Endothelial cell (in vitro differentiated cells): Measurements from ENCODE around the gene MRPS9. TPM values are rescaled to one million over a fixed set of nuclear protein-coding genes. Genes with fewer than 3 reads are reported as not detected.
A peak's percentile ranks its signal among the peaks of the same experiment; 100 is the strongest.

ENCODE experiments used
- DNase-seq: peaks from one replicate; pipeline ENCODE4 v3.0.0; 2021; ENCODE audit warnings: low spot score
- H3K27ac Mint-ChIP-seq: one replicate; pipeline ENCODE4 v1.8.0; 2021; ENCODE audit warnings: mixed read lengths, inconsistent platforms; ENCODE audit not compliant: unreplicated experiment
- H3K27me3 Mint-ChIP-seq: one replicate; pipeline ENCODE4 v1.8.0; 2021; ENCODE audit warnings: mild to moderate bottlenecking, moderate library complexity, mixed read lengths, inconsistent platforms; ENCODE audit not compliant: unreplicated experiment
- H3K36me3 Mint-ChIP-seq: one replicate; pipeline ENCODE4 v1.8.0; 2021; ENCODE audit warnings: mild to moderate bottlenecking, low read depth, mixed read lengths, inconsistent platforms; ENCODE audit not compliant: unreplicated experiment
- H3K4me1 Mint-ChIP-seq: one replicate; pipeline ENCODE4 v1.8.0; 2021; ENCODE audit warnings: mild to moderate bottlenecking, mixed read lengths, inconsistent platforms; ENCODE audit not compliant: unreplicated experiment
- H3K4me3 Mint-ChIP-seq: one replicate; pipeline ENCODE4 v1.8.0; 2021; ENCODE audit warnings: mild to moderate bottlenecking, mixed read lengths, inconsistent platforms; ENCODE audit not compliant: unreplicated experiment
- H3K9me3 Mint-ChIP-seq: one replicate; pipeline ENCODE4 v1.8.0; 2021; ENCODE audit warnings: mixed read lengths, inconsistent platforms; ENCODE audit not compliant: unreplicated experiment
- total RNA-seq: library from RNA; stranded (reverse); fragmentation: NEBNext Ultra II Directional; extraction: Animal tissue kit (Norgen Biotek cat#: 25700); gene quantifications from one replicate; pipeline ENCODE4 v1.2.1, GENCODE V29; 2021; ENCODE audit not compliant: unreplicated experiment
- TF ChIP-seq, protein P1 (sequence below): fragments of 200-600 bp; sonication (generic); IDR thresholded peaks from one replicate; pipeline ENCODE4 v1.5.0; 2021; ENCODE audit warnings: antibody characterized with exemption; ENCODE audit not compliant: unreplicated experiment

The MRPS9 gene
- total RNA-seq, 1 donor from 2014 or later, result 27.3 TPM

DNA sequence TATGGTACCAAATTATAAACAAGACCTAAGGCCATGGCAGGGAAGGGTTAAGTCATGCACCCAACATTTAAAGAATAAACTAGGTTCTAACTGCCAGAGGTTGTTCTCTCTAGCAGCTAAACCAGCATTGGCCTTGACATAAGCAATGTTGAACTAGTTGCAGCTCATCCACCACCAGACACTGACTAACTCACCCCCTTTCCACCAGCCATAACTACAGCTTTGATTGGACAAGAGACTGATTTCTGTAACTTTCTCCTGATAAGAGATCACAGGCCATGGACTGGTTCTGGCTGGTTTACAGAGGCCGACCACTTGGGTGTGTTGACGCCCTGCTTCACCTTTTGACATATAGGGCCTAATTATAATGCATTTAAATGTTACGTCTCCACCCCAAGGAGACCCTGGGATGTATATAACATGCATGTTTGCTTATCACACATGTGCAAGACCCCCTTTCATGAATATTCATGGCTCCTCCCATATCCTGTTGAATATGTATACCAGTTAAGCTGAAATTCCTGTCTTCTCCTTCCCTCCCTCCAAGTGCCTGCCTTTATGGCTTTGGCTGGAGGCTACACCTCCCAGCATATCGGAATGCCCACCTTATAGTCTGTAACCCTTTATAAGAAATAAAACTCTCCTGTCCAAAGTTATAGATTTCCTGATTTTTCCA, 75.9 kb downstream of the MRPS9 start:
- Mint-ChIP-seq H3K36me3 (no peaks in the 10 kb centered on the region), H3K9me3 (no peaks in the 10 kb centered on the region), H3K4me1 (no peaks in the 10 kb centered on the region), H3K4me3 (no peak overlapping the region), H3K27ac (no peak overlapping the region), H3K27me3 (peaks cover 2% of the 10 kb centered on the region)
- TF ChIP-seq, protein P1, sequence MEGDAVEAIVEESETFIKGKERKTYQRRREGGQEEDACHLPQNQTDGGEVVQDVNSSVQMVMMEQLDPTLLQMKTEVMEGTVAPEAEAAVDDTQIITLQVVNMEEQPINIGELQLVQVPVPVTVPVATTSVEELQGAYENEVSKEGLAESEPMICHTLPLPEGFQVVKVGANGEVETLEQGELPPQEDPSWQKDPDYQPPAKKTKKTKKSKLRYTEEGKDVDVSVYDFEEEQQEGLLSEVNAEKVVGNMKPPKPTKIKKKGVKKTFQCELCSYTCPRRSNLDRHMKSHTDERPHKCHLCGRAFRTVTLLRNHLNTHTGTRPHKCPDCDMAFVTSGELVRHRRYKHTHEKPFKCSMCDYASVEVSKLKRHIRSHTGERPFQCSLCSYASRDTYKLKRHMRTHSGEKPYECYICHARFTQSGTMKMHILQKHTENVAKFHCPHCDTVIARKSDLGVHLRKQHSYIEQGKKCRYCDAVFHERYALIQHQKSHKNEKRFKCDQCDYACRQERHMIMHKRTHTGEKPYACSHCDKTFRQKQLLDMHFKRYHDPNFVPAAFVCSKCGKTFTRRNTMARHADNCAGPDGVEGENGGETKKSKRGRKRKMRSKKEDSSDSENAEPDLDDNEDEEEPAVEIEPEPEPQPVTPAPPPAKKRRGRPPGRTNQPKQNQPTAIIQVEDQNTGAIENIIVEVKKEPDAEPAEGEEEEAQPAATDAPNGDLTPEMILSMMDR, result no peak
- DNase-seq, result no peak

GRCh38 chr2:105114551-105114950, 76.7 kb downstream of the MRPS9 start:
- DNase-seq, result no peak
- Mint-ChIP-seq H3K27ac (no peak overlapping the region), H3K4me3 (no peak overlapping the region), H3K9me3 (no peaks in the 10 kb centered on the region), H3K36me3 (no peaks in the 10 kb centered on the region), H3K4me1 (no peaks in the 10 kb centered on the region), H3K27me3 (peaks cover 2% of the 10 kb centered on the region)
- TF ChIP-seq, protein P1, result peak; percentile 73

- H3K27me3 Mint-ChIP-seq, result peaks cover 2% of the 10 kb centered on the region
- no peaks in the 10 kb centered on the region for H3K36me3 Mint-ChIP-seq
- TF ChIP-seq, protein P1, result no peak
- no peak overlapping the region for H3K4me3 Mint-ChIP-seq
- no peak for DNase-seq
- no peaks in the 10 kb centered on the region for H3K9me3 Mint-ChIP-seq
- no peaks in the 10 kb centered on the region for H3K4me1 Mint-ChIP-seq
- no peak overlapping the region for H3K27ac Mint-ChIP-seq
Measured at GRCh38 chr2:105116348-105116747, 78.5 kb downstream of the MRPS9 start.

- DNase-seq, result no peak
- no peaks in the 10 kb centered on the region for H3K4me1 Mint-ChIP-seq
- no peak overlapping the region for H3K27ac Mint-ChIP-seq
- TF ChIP-seq, protein P1, result no peak
- no peaks in the 10 kb centered on the region for H3K36me3 Mint-ChIP-seq
- H3K9me3 Mint-ChIP-seq, result no peaks in the 10 kb centered on the region
- no peak overlapping the region for H3K4me3 Mint-ChIP-seq
- H3K27me3 Mint-ChIP-seq, result no peaks in the 10 kb centered on the region
Measured at GRCh38 chr2:105117565-105117964, 79.7 kb downstream of the MRPS9 start.

GRCh38 chr2:105118960-105119359, 81.1 kb downstream of the MRPS9 start:
- Mint-ChIP-seq H3K9me3 (no peaks in the 10 kb centered on the region), H3K4me1 (no peaks in the 10 kb centered on the region), H3K27me3 (no peaks in the 10 kb centered on the region), H3K36me3 (no peaks in the 10 kb centered on the region), H3K4me3 (no peak overlapping the region), H3K27ac (no peak overlapping the region)
- DNase-seq, result peak; percentile 63
- TF ChIP-seq, protein P1, result peak; percentile 83
